NCI-H526 (cell line): Measurements from ENCODE around the gene ZNF646.

Experiments
- DNase-seq, 2 experiments: peaks; one replicate each; lab custom pipeline; 2025; lab: John Stamatoyannopoulos, UW

The ZNF646 gene

GRCh38 chr16:31073970-31074813, at the start of gene ZNF646, which contains the start of gene ZNF668:
Gene ZNF646 (plus strand): TSS chr16:31074422. CDS start chr16:31076325, 1,903 bp downstream.
Gene ZNF668 (minus strand): TSS chr16:31074240. CDS start chr16:31064459, 9,781 bp downstream.
- peak; percentile 98 to 99 for DNase-seq

- DNase-seq, result no peak
Observed at GRCh38 chr16:31025339-31025738, 48.9 kb upstream of the ZNF646 start.

- no peak for DNase-seq
Observed at GRCh38 chr16:31029272-31029671, 45.0 kb upstream of the ZNF646 start.

GRCh38 chr16:31031276-31031675, 42.9 kb upstream of the ZNF646 start:
- no peak for DNase-seq

GRCh38 chr16:31032736-31033708, 41.2 kb upstream of the ZNF646 start, which contains the start of gene STX4:
Gene STX4 (plus strand): TSS chr16:31033558. CDS start chr16:31033806, 248 bp downstream.
- DNase-seq, result peak; percentile 86 to 96

- peak; percentile 58 to 84 for DNase-seq
Observed at GRCh38 chr16:31033709-31034492, 40.3 kb upstream of the ZNF646 start.

GRCh38 chr16:31036691-31037090, 37.5 kb upstream of the ZNF646 start:
- no peak for DNase-seq

GRCh38 chr16:31038993-31039392, 35.2 kb upstream of the ZNF646 start:
- DNase-seq, result no peak

GRCh38 chr16:31042866-31043265, 31.4 kb upstream of the ZNF646 start:
- no peak for DNase-seq

- DNase-seq, result no peak
Observed at GRCh38 chr16:31043352-31043751, 30.9 kb upstream of the ZNF646 start.

- DNase-seq, result no peak
Observed at GRCh38 chr16:31043898-31044481, 30.2 kb upstream of the ZNF646 start.

- peak in 1 of 2 experiments; percentile 3 for DNase-seq
Observed at GRCh38 chr16:31050280-31051030, 23.8 kb upstream of the ZNF646 start.

- no peak for DNase-seq
Observed at GRCh38 chr16:31052114-31052513, 22.1 kb upstream of the ZNF646 start.

GRCh38 chr16:31055613-31056012, 18.6 kb upstream of the ZNF646 start:
- no peak for DNase-seq

GRCh38 chr16:31061126-31061812, 13.0 kb upstream of the ZNF646 start:
- no peak for DNase-seq

GRCh38 chr16:31061813-31062440, 12.3 kb upstream of the ZNF646 start:
- DNase-seq, result no peak

GRCh38 chr16:31063495-31063842, 10.8 kb upstream of the ZNF646 start:
- DNase-seq, result no peak

- no peak for DNase-seq
Observed at GRCh38 chr16:31063843-31064611, 10.2 kb upstream of the ZNF646 start.
